ENCODE measurements around the gene KXD1. TPM values are rescaled to one million over a fixed set of nuclear protein-coding genes. Genes with fewer than 3 reads are reported as not detected.

The KXD1 gene
- total RNA-seq, 1 donor from 2014 or later: 124 TPM

GRCh38 chr19:18612051-18612771, 54.5 kb downstream of the KXD1 start:
- intact Hi-C loops (cut with micrococcal nuclease): loop anchor here (5.0 kb wide), 1 partner anchor 180 kb away; the partner anchor contains the start of gene COMP

GRCh38 chr19:18612772-18613588, 55.3 kb downstream of the KXD1 start, which contains the start of gene TMEM59L:
Gene TMEM59L (plus strand): TSS chr19:18612870. CDS start chr19:18612959, 89 bp downstream.
- intact Hi-C loops (cut with micrococcal nuclease): loop anchor here (5.0 kb wide), 1 partner anchor 179 kb away; the partner anchor contains the start of gene COMP
- Mint-ChIP-seq H3K27me3 (peaks cover 71% of the 10 kb centered on the region), H3K4me3 (peak within 1 kb of the TSS; percentile 75), H3K4me1 (peaks cover 9% of the 10 kb centered on the region), H3K9me3 (no peaks in the 10 kb centered on the region), H3K27ac (no peak within 1 kb of the TSS), H3K36me3 (ENCODE audit: low read depth) (peaks cover 1% of the 10 kb centered on the region)
- peak; percentile 85 for DNase-seq

More at GRCh38 chr19:18612051-18612771, 54.5 kb downstream of the KXD1 start:
- Mint-ChIP-seq H3K9me3 (no peaks in the 10 kb centered on the region), H3K36me3 (ENCODE audit: low read depth) (peaks cover 1% of the 10 kb centered on the region), H3K4me3 (peak overlapping the region; percentile 75), H3K27ac (no peak overlapping the region), H3K27me3 (peaks cover 75% of the 10 kb centered on the region), H3K4me1 (peaks cover 9% of the 10 kb centered on the region)
- DNase-seq: no peak

- DNase-seq: no peak
- Mint-ChIP-seq H3K27ac (peak overlapping the region; percentile 25), H3K9me3 (no peaks in the 10 kb centered on the region), H3K27me3 (peaks cover 63% of the 10 kb centered on the region), H3K4me1 (peaks cover 9% of the 10 kb centered on the region), H3K36me3 (ENCODE audit: low read depth) (peaks cover 1% of the 10 kb centered on the region), H3K4me3 (peak overlapping the region; percentile 55)
- intact Hi-C loops (cut with micrococcal nuclease): loop anchor here (5.0 kb wide), 1 partner anchor 179 kb away; the partner anchor contains the start of gene COMP
Measured at GRCh38 chr19:18613589-18614234, 56.0 kb downstream of the KXD1 start.

- peaks cover 8% of the 10 kb centered on the region for H3K4me1 Mint-ChIP-seq
- H3K36me3 Mint-ChIP-seq (ENCODE audit: low read depth): peaks cover 1% of the 10 kb centered on the region
- no peak overlapping the region for H3K4me3 Mint-ChIP-seq
- DNase-seq: no peak
- no peaks in the 10 kb centered on the region for H3K9me3 Mint-ChIP-seq
- intact Hi-C loops (cut with micrococcal nuclease): no loop called here
- no peak overlapping the region for H3K27ac Mint-ChIP-seq
- H3K27me3 Mint-ChIP-seq: peaks cover 45% of the 10 kb centered on the region
Measured at GRCh38 chr19:18616023-18616422, 58.4 kb downstream of the KXD1 start.

- no peaks in the 10 kb centered on the region for H3K9me3 Mint-ChIP-seq
- H3K36me3 Mint-ChIP-seq (ENCODE audit: low read depth): no peaks in the 10 kb centered on the region
- peaks cover 33% of the 10 kb centered on the region for H3K27me3 Mint-ChIP-seq
- intact Hi-C loops (cut with micrococcal nuclease): no loop called here
- H3K4me3 Mint-ChIP-seq: no peak overlapping the region
- peaks cover 1% of the 10 kb centered on the region for H3K4me1 Mint-ChIP-seq
- no peak for DNase-seq
- no peak overlapping the region for H3K27ac Mint-ChIP-seq
Measured at GRCh38 chr19:18617562-18617961, 59.9 kb downstream of the KXD1 start.

GRCh38 chr19:18618236-18618635, 60.6 kb downstream of the KXD1 start:
- DNase-seq: no peak
- Mint-ChIP-seq H3K4me3 (no peak overlapping the region), H3K27me3 (peaks cover 31% of the 10 kb centered on the region), H3K27ac (no peak overlapping the region), H3K36me3 (ENCODE audit: low read depth) (no peaks in the 10 kb centered on the region), H3K4me1 (peaks cover 1% of the 10 kb centered on the region), H3K9me3 (no peaks in the 10 kb centered on the region)
- intact Hi-C loops (cut with micrococcal nuclease): no loop called here

Other genes with a start within 250 kb of the KXD1 start
- gene LSM4, start 234.8 kb upstream of the KXD1 start, total RNA-seq: 217 and 225 TPM in 2 replicates
- gene PGPEP1, start 217.3 kb upstream of the KXD1 start, total RNA-seq: 14.6 and 18.5 TPM in 2 replicates
- gene GDF15, start 171.7 kb upstream of the KXD1 start, total RNA-seq: 0.26 TPM in 1 of 2 replicates, not detected in the other
- not detected in 2 replicates for gene LRRC25, start 160.2 kb upstream of the KXD1 start, total RNA-seq
- 154 TPM in 2 replicates for gene SSBP4, start 138.5 kb upstream of the KXD1 start, total RNA-seq
- 9.9 and 10.9 TPM in 2 replicates for gene ISYNA1, start 119.7 kb upstream of the KXD1 start, total RNA-seq
- 25.5 and 27.8 TPM in 2 replicates for gene ELL, start 35.8 kb upstream of the KXD1 start, total RNA-seq
- 170 and 173 TPM in 2 replicates for gene FKBP8, start 14.3 kb upstream of the KXD1 start, total RNA-seq
- gene UBA52, start 14.0 kb downstream of the KXD1 start, total RNA-seq: 1,581 and 1,604 TPM in 2 replicates
- gene REX1BD, start 30.9 kb downstream of the KXD1 start, total RNA-seq: 130 and 138 TPM in 2 replicates
- not detected in 2 replicates for gene CRLF1, start 48.9 kb downstream of the KXD1 start, total RNA-seq
- not detected in 2 replicates for gene TMEM59L, start 55.0 kb downstream of the KXD1 start, total RNA-seq
- 12.1 and 14.0 TPM in 2 replicates for gene KLHL26, start 79.2 kb downstream of the KXD1 start, total RNA-seq
- 7.1 and 7.2 TPM in 2 replicates for gene CRTC1, start 125.8 kb downstream of the KXD1 start, total RNA-seq
- not detected in 2 replicates for gene COMP, start 233.4 kb downstream of the KXD1 start, total RNA-seq

All from activated CD4-positive, alpha-beta T cell treated with anti-CD3 and anti-CD28 coated beads, Interleukin-2, amount 10 ng/mL, durations not matched to agents 24 days and 14 days (primary cell).